HEK293T (cell line): ENCODE data around the gene BEAN1.

Experiments used
- CTCF ChIA-PET: fragments of 350-600 bp; formaldehyde crosslinking; extraction: SDS; loops from one replicate; lab custom pipeline; 2021; ENCODE audit warnings: antibody characterized with exemption, inconsistent platforms; lab: Yijun Ruan, JAX
- POLR2A ChIA-PET: fragments of 350-600 bp; formaldehyde crosslinking; extraction: SDS; loops from one replicate; lab custom pipeline; 2020; ENCODE audit warnings: antibody characterized with exemption, inconsistent platforms; lab: Yijun Ruan, JAX
- DNase-seq: peaks from one replicate; pipeline ENCODE4 v3.0.0; 2012; ENCODE audit warnings: mixed read lengths; ENCODE audit errors: extremely low spot score
- ARNT ChIP-seq: fragments of 450-650 bp; IDR thresholded peaks from 2 replicates; pipeline ENCODE4 v1.6.1; 2017; ENCODE audit warnings: mild to moderate bottlenecking
- BHLHE40 ChIP-seq: fragments of 450-650 bp; IDR thresholded peaks from 2 replicates; pipeline ENCODE4 v1.6.1; 2016; ENCODE audit warnings: mild to moderate bottlenecking, moderate library complexity, borderline replicate concordance
- CTBP1 ChIP-seq: fragments of 450-650 bp; IDR thresholded peaks from 2 replicates; pipeline ENCODE4 v1.6.1; 2016; ENCODE audit warnings: borderline replicate concordance
- ELF4 ChIP-seq: fragments of 450-650 bp; IDR thresholded peaks from 2 replicates; pipeline ENCODE4 v1.6.1; 2017; ENCODE audit warnings: antibody characterized with exemption
- FOXA1 ChIP-seq: fragments of 450-650 bp; IDR thresholded peaks from 2 replicates; pipeline ENCODE4 v1.6.1; 2016; ENCODE audit warnings: mild to moderate bottlenecking
- FOXK2 ChIP-seq: fragments of 450-650 bp; IDR thresholded peaks from 2 replicates; pipeline ENCODE4 v1.6.1; 2016; ENCODE audit warnings: mild to moderate bottlenecking
- FOXM1 ChIP-seq: fragments of 450-650 bp; IDR thresholded peaks from 2 replicates; pipeline ENCODE4 v1.6.1; 2017; ENCODE audit warnings: mild to moderate bottlenecking, borderline replicate concordance
- HDGF ChIP-seq: fragments of 450-650 bp; IDR thresholded peaks from 2 replicates; pipeline ENCODE4 v1.6.1; 2017; ENCODE audit warnings: antibody characterized with exemption, borderline replicate concordance
- L3MBTL2 ChIP-seq: fragments of 450-650 bp; conservative IDR thresholded peaks from 2 replicates; pipeline ENCODE4 v1.6.1; 2016; ENCODE audit warnings: mild to moderate bottlenecking
- LEF1 ChIP-seq: fragments of 450-650 bp; IDR thresholded peaks from 2 replicates; pipeline ENCODE4 v1.6.1; 2017; ENCODE audit warnings: mild to moderate bottlenecking, borderline replicate concordance
- NFRKB ChIP-seq: fragments of 450-650 bp; IDR thresholded peaks from 2 replicates; pipeline ENCODE4 v1.6.1; 2016; ENCODE audit warnings: mild to moderate bottlenecking, moderate library complexity
- PKNOX1 ChIP-seq: fragments of 450-650 bp; IDR thresholded peaks from 2 replicates; pipeline ENCODE4 v1.6.1; 2016
- SP1 ChIP-seq: fragments of 450-650 bp; IDR thresholded peaks from 2 replicates; pipeline ENCODE4 v1.6.1; 2017
- SUZ12 ChIP-seq: fragments of 450-650 bp; IDR thresholded peaks from 2 replicates; pipeline ENCODE4 v1.6.1; 2016; ENCODE audit warnings: mild to moderate bottlenecking
- TARDBP ChIP-seq: fragments of 450-650 bp; IDR thresholded peaks from 2 replicates; pipeline ENCODE4 v1.6.1; 2016
- ZNF384 ChIP-seq: fragments of 450-650 bp; IDR thresholded peaks from 2 replicates; pipeline ENCODE4 v1.6.1; 2016

The BEAN1 gene

GRCh38 chr16:66503030-66503429 lies 75.9 kb downstream of the BEAN1 start:
- DNase-seq = no peak
- POLR2A ChIA-PET = interaction anchor here (0.6 kb wide), 1 partner anchor 96 kb away, joined by 4 read pairs; no protein-coding TSS in a partner anchor
- TF ChIP-seq SP1 (no peak), PKNOX1 (no peak), TARDBP (no peak), BHLHE40 (no peak), ZNF384 (no peak), ARNT (no peak), ELF4 (no peak), LEF1 (no peak), CTBP1 (no peak), FOXK2 (no peak), FOXA1 (no peak), FOXM1 (no peak), HDGF (no peak), L3MBTL2 (no peak), SUZ12 (no peak)
- CTCF ChIA-PET = interaction anchor here (0.5 kb wide), 1 partner anchor 627 kb away, joined by 3 read pairs; no protein-coding TSS in a partner anchor

- ChIA-PET POLR2A (interaction anchor here (0.6 kb wide), 1 partner anchor 96 kb away, joined by 4 read pairs; no protein-coding TSS in a partner anchor), CTCF (no interaction called here)
- DNase-seq = no peak
- TF ChIP-seq TARDBP (no peak), FOXM1 (no peak), ARNT (no peak), ZNF384 (no peak), BHLHE40 (no peak), L3MBTL2 (no peak), FOXA1 (no peak), LEF1 (no peak), CTBP1 (no peak), ELF4 (no peak), FOXK2 (no peak), HDGF (no peak), NFRKB (no peak), SUZ12 (no peak), SP1 (no peak), PKNOX1 (no peak)
Measured at GRCh38 chr16:66503612-66504011, 76.5 kb downstream of the BEAN1 start.

- ChIA-PET CTCF (interaction anchor here (0.8 kb wide), 1 partner anchor 150 kb away, joined by 3 read pairs; no protein-coding TSS in a partner anchor), POLR2A (no interaction called here)
- TF ChIP-seq TARDBP (no peak), HDGF (no peak), FOXM1 (no peak), ARNT (no peak), ELF4 (no peak)
- DNase-seq = no peak
Measured at GRCh38 chr16:66507731-66508239, 80.7 kb downstream of the BEAN1 start.

GRCh38 chr16:66508248-66508913 lies 81.3 kb downstream of the BEAN1 start:
- ChIA-PET POLR2A (no interaction called here), CTCF (interaction anchor here (0.8 kb wide), 1 partner anchor 151 kb away, joined by 3 read pairs; no protein-coding TSS in a partner anchor)
- no peak for DNase-seq
- TF ChIP-seq PKNOX1 (no peak), BHLHE40 (no peak), HDGF (no peak), ARNT (no peak), SP1 (no peak), FOXM1 (no peak), ZNF384 (no peak), NFRKB (no peak), SUZ12 (no peak), L3MBTL2 (no peak), FOXA1 (no peak), FOXK2 (no peak), CTBP1 (no peak), LEF1 (no peak), TARDBP (no peak), ELF4 (no peak)

- DNase-seq = no peak
- POLR2A ChIA-PET = no interaction called here
- CTCF ChIA-PET = interaction anchor here (0.8 kb wide), 1 partner anchor 151 kb away, joined by 3 read pairs; no protein-coding TSS in a partner anchor
- TF ChIP-seq L3MBTL2 (no peak), BHLHE40 (no peak), TARDBP (no peak), FOXK2 (no peak), CTBP1 (no peak), HDGF (no peak), ZNF384 (no peak), ELF4 (no peak), FOXA1 (no peak), SP1 (no peak), ARNT (no peak), FOXM1 (no peak), LEF1 (no peak)
Measured at GRCh38 chr16:66508914-66509496, 81.9 kb downstream of the BEAN1 start.
